Sigmoid colon (tissue), 4 donors: ENCODE results near the gene ZNF433.

ENCODE experiments used
- CTCF ChIP-seq, 4 experiments: fragments of 450-650 bp in 3 of 4; fragments of 200-600 bp in 1 of 4; IDR thresholded peaks; one replicate each; pipeline ENCODE4 v1.5.1; 2016 to 2019; ENCODE audit warnings: antibody characterized with exemption in 4 of 4, mild to moderate bottlenecking in 3 of 4, moderate library complexity in 2 of 4
- EP300 ChIP-seq, 4 donors: sonication (generic); formaldehyde crosslinking; IDR thresholded peaks; one replicate each; pipeline ENCODE4 v1.6.1; 2017; ENCODE audit warnings: antibody characterized with exemption in 4 of 4
- POLR2A ChIP-seq, 2 donors: fragments of 450-650 bp; IDR thresholded peaks; one replicate each; pipeline ENCODE4 v1.6.1; 2016; ENCODE audit warnings: antibody characterized with exemption in 2 of 2, mild to moderate bottlenecking in 2 of 2, moderate library complexity in 2 of 2
- POLR2AphosphoS5 ChIP-seq, 4 donors: sonication (generic); formaldehyde crosslinking; IDR thresholded peaks; one replicate each; pipeline ENCODE4 v1.6.1; 2017; ENCODE audit warnings: antibody characterized with exemption in 4 of 4

GRCh38 chr19:12047868-12048267 is 12.4 kb upstream of the ZNF433 start:
- TF ChIP-seq CTCF (IDR thresholded peaks at IDR 0.05) (no peak), EP300 (IDR thresholded peaks at IDR 0.05) (no peak), POLR2A (IDR thresholded peaks at IDR 0.05) (no peak), POLR2AphosphoS5 (IDR thresholded peaks at IDR 0.05) (no peak)
